GM19395 (cell line): Measurements from ENCODE around the gene RGS6.
A peak's percentile ranks its signal among the peaks of the same experiment; 100 is the strongest.

Experiments used
- ATAC-seq: cut with Tn5 transposase; IDR thresholded peaks from one replicate; pipeline ENCODE4 v1.9.1; 2021; ENCODE audit warnings: mild to moderate bottlenecking, moderate library complexity; ENCODE audit not compliant: unreplicated experiment

Gene RGS6

GRCh38 chr14:72521968-72522741 is 589.9 kb downstream of the RGS6 start:
- ATAC-seq, result no peak

GRCh38 chr14:72522847-72523246 is 590.6 kb downstream of the RGS6 start:
- no peak for ATAC-seq

GRCh38 chr14:72523424-72524294 is 591.4 kb downstream of the RGS6 start:
- ATAC-seq, result no peak

- ATAC-seq, result no peak
Measured at GRCh38 chr14:72524295-72524629, 592.0 kb downstream of the RGS6 start.

- no peak for ATAC-seq
Measured at GRCh38 chr14:72525087-72525915, 593.1 kb downstream of the RGS6 start.

GRCh38 chr14:72527591-72527990 is 595.4 kb downstream of the RGS6 start:
- ATAC-seq, result no peak

GRCh38 chr14:72528059-72528862 is 596.0 kb downstream of the RGS6 start:
- no peak for ATAC-seq

- ATAC-seq, result no peak
Measured at GRCh38 chr14:72528863-72529175, 596.6 kb downstream of the RGS6 start.

GRCh38 chr14:72532686-72533454 is 600.6 kb downstream of the RGS6 start:
- ATAC-seq, result no peak

GRCh38 chr14:72535485-72535884 is 603.3 kb downstream of the RGS6 start:
- ATAC-seq, result peak; percentile 80

GRCh38 chr14:72538387-72538786 is 606.2 kb downstream of the RGS6 start:
- ATAC-seq, result no peak

GRCh38 chr14:72539661-72540315 is 607.6 kb downstream of the RGS6 start:
- ATAC-seq, result no peak

- no peak for ATAC-seq
Measured at GRCh38 chr14:72540836-72541235, 608.6 kb downstream of the RGS6 start.

- no peak for ATAC-seq
Measured at GRCh38 chr14:72541546-72541945, 609.3 kb downstream of the RGS6 start.

GRCh38 chr14:72543341-72543740 is 611.1 kb downstream of the RGS6 start:
- no peak for ATAC-seq

- ATAC-seq, result no peak
Measured at GRCh38 chr14:72544615-72545387, 612.6 kb downstream of the RGS6 start.

GRCh38 chr14:72545411-72546311 is 613.4 kb downstream of the RGS6 start:
- no peak for ATAC-seq
